Vagina (tissue), 2 donors: ENCODE measurements around the gene RAB34.

Experiments
- POLR2A ChIP-seq, 2 donors: fragments of 450-650 bp; IDR thresholded peaks; one replicate each; pipeline ENCODE4 v1.6.1; 2017; ENCODE audit warnings: antibody characterized with exemption in 2 of 2, mild to moderate bottlenecking in 2 of 2, moderate library complexity in 2 of 2
- TF ChIP-seq, protein P1 (sequence below), 3 experiments: fragments of 450-650 bp in 2 of 3; fragments of 200-600 bp in 1 of 3; sonication (generic) in 1 of 3; IDR thresholded peaks; one replicate each; pipeline ENCODE4 v1.5.1; 2017 to 2019; ENCODE audit warnings: antibody characterized with exemption in 3 of 3, mild to moderate bottlenecking in 2 of 3, moderate library complexity in 2 of 3

DNA sequence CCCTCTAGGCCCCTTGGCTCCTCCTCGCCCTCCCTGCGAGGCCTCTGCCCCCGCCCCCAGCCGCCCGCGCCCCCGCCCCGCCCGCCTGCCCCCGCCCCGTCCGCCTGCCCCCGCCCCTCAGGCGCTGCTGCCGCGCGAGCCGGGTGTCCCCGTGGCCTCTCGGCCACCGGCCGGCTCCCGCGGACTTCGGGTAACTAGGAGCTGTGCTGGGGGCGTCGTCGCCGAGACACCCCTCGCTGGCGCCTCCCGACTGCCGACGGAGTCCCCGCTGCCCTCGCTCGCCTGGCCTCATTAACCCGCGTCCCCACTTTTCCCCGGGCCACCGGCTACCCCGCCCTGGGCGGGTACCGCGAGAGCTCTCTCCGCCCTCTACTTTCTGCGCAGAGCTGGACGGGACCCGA lies 8.6 kb upstream of the RAB34 start, which contains the start of gene TLCD1:
- TF ChIP-seq, protein P1, sequence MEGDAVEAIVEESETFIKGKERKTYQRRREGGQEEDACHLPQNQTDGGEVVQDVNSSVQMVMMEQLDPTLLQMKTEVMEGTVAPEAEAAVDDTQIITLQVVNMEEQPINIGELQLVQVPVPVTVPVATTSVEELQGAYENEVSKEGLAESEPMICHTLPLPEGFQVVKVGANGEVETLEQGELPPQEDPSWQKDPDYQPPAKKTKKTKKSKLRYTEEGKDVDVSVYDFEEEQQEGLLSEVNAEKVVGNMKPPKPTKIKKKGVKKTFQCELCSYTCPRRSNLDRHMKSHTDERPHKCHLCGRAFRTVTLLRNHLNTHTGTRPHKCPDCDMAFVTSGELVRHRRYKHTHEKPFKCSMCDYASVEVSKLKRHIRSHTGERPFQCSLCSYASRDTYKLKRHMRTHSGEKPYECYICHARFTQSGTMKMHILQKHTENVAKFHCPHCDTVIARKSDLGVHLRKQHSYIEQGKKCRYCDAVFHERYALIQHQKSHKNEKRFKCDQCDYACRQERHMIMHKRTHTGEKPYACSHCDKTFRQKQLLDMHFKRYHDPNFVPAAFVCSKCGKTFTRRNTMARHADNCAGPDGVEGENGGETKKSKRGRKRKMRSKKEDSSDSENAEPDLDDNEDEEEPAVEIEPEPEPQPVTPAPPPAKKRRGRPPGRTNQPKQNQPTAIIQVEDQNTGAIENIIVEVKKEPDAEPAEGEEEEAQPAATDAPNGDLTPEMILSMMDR (IDR thresholded peaks at IDR 0.05): no peak
- TF ChIP-seq POLR2A (IDR thresholded peaks at IDR 0.05): no peak
